Measurements from ENCODE around the gene IMPDH1.

GRCh38 chr7:128453836-128454804 lies 44.3 kb upstream of the IMPDH1 start:
- no peak for TF ChIP-seq CTCF (IDR thresholded peaks at IDR 0.05; ENCODE audit: low read depth, low read length)
- TF ChIP-seq EZH2phosphoT487 (IDR thresholded peaks at IDR 0.05; ENCODE audit: low read depth): no peak
